Endometrial microvascular endothelial cells (primary cell): Measurements from ENCODE around the gene TMEM87B. TPM values are rescaled to one million over a fixed set of nuclear protein-coding genes. Genes with fewer than 3 reads are reported as not detected.

ENCODE experiments used
- in situ Hi-C: cut with HindIII; loops from 2 replicates; pipeline ENCODE4 v1.10.0; 2017; ENCODE audit warnings: low sequenced_read_pairs, low pct_unique_long_range_greater_than_20kb; ENCODE audit errors: inconsistent ontology term
- total RNA-seq: library from RNA; depleted of rRNA; stranded (reverse); fragments of >200 nt; gene quantifications from one replicate; pipeline ENCODE4 v1.2.3, GENCODE V29; 2015; ENCODE audit errors: inconsistent ontology term

The TMEM87B gene
- 79.4 TPM for total RNA-seq

- in situ Hi-C loops: no loop called here
Measured at GRCh38 chr2:112054847-112055729, at the start of gene TMEM87B. Gene TMEM87B (plus strand): TSS chr2:112055269. CDS start chr2:112055592, 323 bp downstream.

GRCh38 chr2:112005406-112006075 lies 49.5 kb upstream of the TMEM87B start:
- in situ Hi-C loops: no loop called here

GRCh38 chr2:112006076-112006410 lies 49.0 kb upstream of the TMEM87B start:
- in situ Hi-C loops: no loop called here

- in situ Hi-C loops: no loop called here
Measured at GRCh38 chr2:112007493-112007892, 47.6 kb upstream of the TMEM87B start.

GRCh38 chr2:112008910-112009485 lies 46.1 kb upstream of the TMEM87B start:
- in situ Hi-C loops: no loop called here

- in situ Hi-C loops: no loop called here
Measured at GRCh38 chr2:112010751-112011150, 44.3 kb upstream of the TMEM87B start.

- in situ Hi-C loops: no loop called here
Measured at GRCh38 chr2:112012556-112012955, 42.5 kb upstream of the TMEM87B start.

- in situ Hi-C loops: no loop called here
Measured at GRCh38 chr2:112018846-112019245, 36.2 kb upstream of the TMEM87B start.

- in situ Hi-C loops: no loop called here
Measured at GRCh38 chr2:112019569-112019982, 35.5 kb upstream of the TMEM87B start.

- in situ Hi-C loops: no loop called here
Measured at GRCh38 chr2:112020561-112020960, 34.5 kb upstream of the TMEM87B start.

- in situ Hi-C loops: no loop called here
Measured at GRCh38 chr2:112021290-112021689, 33.8 kb upstream of the TMEM87B start.

GRCh38 chr2:112021781-112022231 lies 33.3 kb upstream of the TMEM87B start:
- in situ Hi-C loops: no loop called here

- in situ Hi-C loops: no loop called here
Measured at GRCh38 chr2:112023707-112024106, 31.4 kb upstream of the TMEM87B start.

- in situ Hi-C loops: no loop called here
Measured at GRCh38 chr2:112024231-112024630, 30.8 kb upstream of the TMEM87B start.

- in situ Hi-C loops: no loop called here
Measured at GRCh38 chr2:112024896-112025491, 30.1 kb upstream of the TMEM87B start.

GRCh38 chr2:112026509-112026908 lies 28.6 kb upstream of the TMEM87B start:
- in situ Hi-C loops: no loop called here

GRCh38 chr2:112027767-112028166 lies 27.3 kb upstream of the TMEM87B start:
- in situ Hi-C loops: no loop called here

GRCh38 chr2:112029164-112029563 lies 25.9 kb upstream of the TMEM87B start:
- in situ Hi-C loops: no loop called here

GRCh38 chr2:112031473-112032223 lies 23.4 kb upstream of the TMEM87B start:
- in situ Hi-C loops: no loop called here
